B cell (primary cell): ENCODE measurements around the gene TRAF3. TPM values are rescaled to one million over a fixed set of nuclear protein-coding genes. Genes with fewer than 3 reads are reported as not detected.

ENCODE experiments used
- ATAC-seq: fragments of 200-7000 bp; cut with Tn5 transposase; one replicate; pipeline ENCODE4 v1.10.0; 2021; ENCODE audit warnings: low read depth, mild to moderate bottlenecking, moderate number of reproducible peaks, moderate library complexity
- CTCF ChIA-PET: fragments of 350-600 bp; sonication (Branson Sonifier 250); formaldehyde crosslinking; loops from one replicate; lab custom pipeline; 2021; ENCODE audit warnings: antibody characterized with exemption, inconsistent platforms; lab: Charles Lee
- POLR2A ChIA-PET: fragments of 350-600 bp; sonication (Branson Sonifier 250); formaldehyde crosslinking; loops from one replicate; lab custom pipeline; 2021; ENCODE audit warnings: antibody characterized with exemption; lab: Charles Lee
- DNase-seq: peaks from one replicate; pipeline ENCODE4 v3.0.0; 2013
- H2AFZ ChIP-seq: 2 replicates; pipeline ENCODE4 v1.6.1; 2012; ENCODE audit warnings: mild to moderate bottlenecking, low read depth, low read length; ENCODE audit not compliant: insufficient read depth, poor library complexity, severe bottlenecking
- H3K27ac ChIP-seq, 2 donors: 1 replicate in 1 of 2; 2 replicates in 1 of 2; pipeline ENCODE4 v1.5.1; 2012 to 2013; ENCODE audit warnings: low read length in 2 of 2, mild to moderate bottlenecking in 2 of 2, moderate library complexity in 1 of 2
- H3K27me3 ChIP-seq, 4 experiments: fragments of 200-600 bp in 1 of 4; sonication (generic) in 1 of 4; replicated peaks in 1 of 4; 1 replicate in 2 of 4; 2 replicates in 2 of 4; pipeline versions ENCODE4 v1.6.1 to v1.7.0; 2013 to 2016; ENCODE audit warnings: low read length in 3 of 4, mild to moderate bottlenecking in 2 of 4, mixed read lengths in 1 of 4, moderate library complexity in 1 of 4; ENCODE audit not compliant: insufficient read depth in 4 of 4, control insufficient read depth in 3 of 4; ENCODE audit errors: control extremely low read depth in 1 of 4
- H3K36me3 ChIP-seq, 2 experiments: replicated peaks in 1 of 2; 1 replicate in 1 of 2; 2 replicates in 1 of 2; pipeline versions ENCODE4 v1.6.1 to v1.7.1; 2013; ENCODE audit warnings: low read length in 1 of 2; ENCODE audit not compliant: insufficient read depth in 2 of 2, control insufficient read depth in 1 of 2; ENCODE audit errors: control extremely low read depth in 1 of 2, extremely low read depth in 1 of 2
- H3K4me1 ChIP-seq, 2 donors: fragments of 200-600 bp in 1 of 2; sonication (generic) in 1 of 2; 1 replicate in 1 of 2; 2 replicates in 1 of 2; pipeline versions ENCODE4 v1.5.1 to v1.6.1; 2013 to 2017; ENCODE audit warnings: low read length in 2 of 2; ENCODE audit not compliant: control insufficient read depth in 2 of 2, insufficient read depth in 2 of 2
- H3K4me2 ChIP-seq: replicated peaks from 2 replicates; pipeline ENCODE3; 2012; ENCODE audit warnings: mild to moderate bottlenecking, low read depth, low read length; ENCODE audit not compliant: poor library complexity, severe bottlenecking
- H3K4me3 ChIP-seq, 5 experiments: fragments of 200-600 bp in 1 of 5; sonication (generic) in 1 of 5; 1 replicate in 3 of 5; 2 replicates in 2 of 5; pipeline versions ENCODE4 v1.5.1 to v1.7.0; 2011 to 2016; ENCODE audit warnings: low read length in 4 of 5, mild to moderate bottlenecking in 4 of 5, low read depth in 2 of 5, control low read depth in 1 of 5, moderate library complexity in 1 of 5; ENCODE audit not compliant: insufficient read depth in 1 of 5; ENCODE audit errors: control extremely low read depth in 1 of 5, extremely low read depth in 1 of 5
- H3K79me2 ChIP-seq: fragments of 200-600 bp; sonication (generic); one replicate; pipeline ENCODE4 v1.6.0; 2016; ENCODE audit warnings: low read length; ENCODE audit not compliant: control insufficient read depth, insufficient read depth
- H3K9ac ChIP-seq: fragments of 200-600 bp; sonication (generic); 2 replicates; pipeline ENCODE4 v1.6.1; 2017; ENCODE audit warnings: mild to moderate bottlenecking, low read length, moderate library complexity
- H3K9me3 ChIP-seq, 3 donors: one replicate each; pipeline versions ENCODE4 v1.6.1 to v1.7.1; 2013; ENCODE audit warnings: low read length in 2 of 3; ENCODE audit not compliant: control insufficient read depth in 2 of 3, insufficient read depth in 1 of 3; ENCODE audit errors: control extremely low read depth in 1 of 3
- H4K20me1 ChIP-seq: 2 replicates; pipeline ENCODE4 v1.6.0; 2012; ENCODE audit warnings: mild to moderate bottlenecking, low read length; ENCODE audit not compliant: insufficient read depth, control insufficient read depth, poor library complexity, severe bottlenecking
- H3K27ac Mint-ChIP-seq: one replicate; pipeline ENCODE4 v1.8.0; 2021; ENCODE audit warnings: mixed read lengths
- H3K27me3 Mint-ChIP-seq: one replicate; pipeline ENCODE4 v1.8.0; 2021; ENCODE audit warnings: mixed read lengths
- H3K4me1 Mint-ChIP-seq: one replicate; pipeline ENCODE4 v1.8.0; 2021; ENCODE audit warnings: mixed read lengths
- H3K4me3 Mint-ChIP-seq: one replicate; pipeline ENCODE4 v1.8.0; 2021; ENCODE audit warnings: mixed read lengths
- H3K9me3 Mint-ChIP-seq: one replicate; pipeline ENCODE4 v1.8.0; 2022; ENCODE audit warnings: mixed read lengths; ENCODE audit not compliant: insufficient read depth
- EZH2 ChIP-seq: IDR thresholded peaks from 2 replicates; pipeline ENCODE4 v1.6.1; 2012; ENCODE audit warnings: borderline replicate concordance, low read depth, mild to moderate bottlenecking, moderate library complexity, low read length; ENCODE audit not compliant: insufficient read depth, poor library complexity, severe bottlenecking
- WGBS: methylation state at CpG from one replicate; pipeline ENCODE4 v1.1.5; 2013; ENCODE audit warnings: missing lambda C conversion rate; ENCODE audit not compliant: insufficient coverage; 5-methylcytosine and 5-hydroxymethylcytosine counted together
- intact Hi-C: fragments of 100-400 bp; cut with micrococcal nuclease; formaldehyde crosslinking; loops from one replicate; pipeline ENCODE4 v1.10.0; 2022
- polyA plus RNA-seq: library from polyadenylated mRNA; depleted of rRNA; stranded (reverse); fragments of >200 nt; gene quantifications from 2 replicates; pipeline ENCODE4 v1.2.3, GENCODE V29; 2012
- total RNA-seq, 2 donors: library from RNA; stranded (reverse); fragments of 120-200 nt in 1 of 2; gene quantifications; 1 replicate in 1 of 2; 2 replicates in 1 of 2; pipeline versions ENCODE4 v1.2.3 to v1.2.4, GENCODE V29; 2013 to 2022
- TF ChIP-seq, protein P1 (sequence below): fragments of 200-600 bp; IDR thresholded peaks from one replicate; pipeline ENCODE4 v1.8.0; 2022; ENCODE audit warnings: antibody characterized with exemption, mild to moderate bottlenecking

The TRAF3 gene
- total and polyA plus RNA-seq, 2 donors (not counting 1 experiment from before 2014, with no cell fraction given) = 42.8 to 89.8 TPM

DNA sequence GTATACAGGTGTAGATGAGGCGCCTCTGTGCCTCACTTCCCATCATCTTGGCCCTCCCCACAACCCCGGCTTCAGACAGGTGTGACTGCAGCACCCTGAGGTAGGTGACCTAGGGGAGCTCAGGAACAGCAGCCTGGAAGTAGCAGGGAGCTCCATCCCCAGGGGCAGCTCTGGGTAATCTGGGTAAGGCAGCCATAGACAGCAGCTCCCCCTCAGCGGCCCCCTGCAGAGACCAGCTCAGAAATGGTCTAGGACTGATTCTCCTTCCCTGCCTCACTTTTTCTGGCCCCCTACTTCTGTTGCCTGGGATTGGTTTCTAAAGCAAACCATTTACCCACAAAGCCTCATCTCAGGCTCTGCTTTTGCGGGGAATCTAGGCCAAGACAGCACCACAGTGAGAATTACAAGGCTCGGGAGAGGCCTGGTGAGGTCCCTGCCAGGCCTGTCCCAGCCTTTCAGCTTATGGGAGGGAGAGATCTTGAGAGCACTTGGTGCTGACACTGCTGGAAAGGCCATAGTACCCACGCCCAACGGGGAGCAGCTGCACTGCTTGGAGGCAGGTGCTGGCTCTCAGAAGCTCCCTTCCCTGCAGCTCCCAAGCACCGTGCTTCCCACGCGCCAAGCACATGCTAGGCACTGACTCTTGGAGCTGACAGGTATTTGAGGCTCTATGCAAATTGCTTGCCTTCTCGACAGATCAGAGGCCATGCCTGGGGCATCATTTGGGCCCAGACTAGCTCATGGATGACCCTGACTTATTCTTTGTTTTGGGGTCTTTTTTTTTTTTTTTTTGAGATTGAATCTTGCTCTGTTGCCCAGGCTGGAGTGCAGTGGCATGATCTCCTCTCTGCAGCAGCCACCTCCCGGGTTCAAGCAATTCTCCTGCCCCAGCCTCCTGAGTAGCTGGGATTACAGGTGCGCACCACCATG, 45.1 kb upstream of the TRAF3 start:
- ATAC-seq (no peak), DNase-seq (no peak)
- Histone ChIP-seq H3K4me1 (no peaks in the 10 kb centered on the region), H3K9ac (no peak overlapping the region), H3K4me3 (no peak overlapping the region), H3K4me2 (no peak overlapping the region), H3K27ac (no peak overlapping the region), H3K79me2 (no peaks in the 10 kb centered on the region), H2AFZ (no peak overlapping the region), H3K27me3 (no peaks in the 10 kb centered on the region), H3K36me3 (peaks cover 1 to 25% of the 10 kb centered on the region in 2 experiments), H4K20me1 (no peaks in the 10 kb centered on the region), H3K9me3 (no peaks in the 10 kb centered on the region)
- Mint-ChIP-seq H3K4me1 (no peaks in the 10 kb centered on the region), H3K27me3 (no peaks in the 10 kb centered on the region), H3K27ac (no peak overlapping the region), H3K4me3 (no peak overlapping the region), H3K9me3 (no peaks in the 10 kb centered on the region)
- POLR2A ChIA-PET = interaction anchor here (0.6 to 0.7 kb wide), 2 partner anchors 36 to 188 kb away, joined by 3 to 5 read pairs; no protein-coding TSS in a partner anchor
- TF ChIP-seq EZH2 = no peak
- TF ChIP-seq, protein P1, sequence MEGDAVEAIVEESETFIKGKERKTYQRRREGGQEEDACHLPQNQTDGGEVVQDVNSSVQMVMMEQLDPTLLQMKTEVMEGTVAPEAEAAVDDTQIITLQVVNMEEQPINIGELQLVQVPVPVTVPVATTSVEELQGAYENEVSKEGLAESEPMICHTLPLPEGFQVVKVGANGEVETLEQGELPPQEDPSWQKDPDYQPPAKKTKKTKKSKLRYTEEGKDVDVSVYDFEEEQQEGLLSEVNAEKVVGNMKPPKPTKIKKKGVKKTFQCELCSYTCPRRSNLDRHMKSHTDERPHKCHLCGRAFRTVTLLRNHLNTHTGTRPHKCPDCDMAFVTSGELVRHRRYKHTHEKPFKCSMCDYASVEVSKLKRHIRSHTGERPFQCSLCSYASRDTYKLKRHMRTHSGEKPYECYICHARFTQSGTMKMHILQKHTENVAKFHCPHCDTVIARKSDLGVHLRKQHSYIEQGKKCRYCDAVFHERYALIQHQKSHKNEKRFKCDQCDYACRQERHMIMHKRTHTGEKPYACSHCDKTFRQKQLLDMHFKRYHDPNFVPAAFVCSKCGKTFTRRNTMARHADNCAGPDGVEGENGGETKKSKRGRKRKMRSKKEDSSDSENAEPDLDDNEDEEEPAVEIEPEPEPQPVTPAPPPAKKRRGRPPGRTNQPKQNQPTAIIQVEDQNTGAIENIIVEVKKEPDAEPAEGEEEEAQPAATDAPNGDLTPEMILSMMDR = no peak
- CTCF ChIA-PET = no interaction called here
- intact Hi-C loops = no loop called here
- 92% methylated on average over 10 of the region's 13 CpGs for WGBS

GRCh38 chr14:102732924-102733323, 44.3 kb upstream of the TRAF3 start:
- H3K4me2 ChIP-seq = no peak overlapping the region
- ChIA-PET POLR2A (no interaction called here), CTCF (no interaction called here)
- H3K4me3 ChIP-seq = no peak overlapping the region
- no peak for DNase-seq
- Mint-ChIP-seq H3K27ac (no peak overlapping the region), H3K9me3 (no peaks in the 10 kb centered on the region), H3K4me3 (no peak overlapping the region), H3K27me3 (no peaks in the 10 kb centered on the region), H3K4me1 (no peaks in the 10 kb centered on the region)
- no peak overlapping the region for H2AFZ ChIP-seq
- ATAC-seq = no peak
- intact Hi-C loops = no loop called here
- H3K27me3 ChIP-seq = no peaks in the 10 kb centered on the region
- no peak overlapping the region for H3K27ac ChIP-seq
- 100% methylated on average over 10 of the region's 10 CpGs for WGBS
- no peak for TF ChIP-seq EZH2
- TF ChIP-seq, protein P1 = no peak
- peaks cover 0 to 17% of the 10 kb centered on the region in 2 experiments for H3K36me3 ChIP-seq
- no peaks in the 10 kb centered on the region for H3K4me1 ChIP-seq
- H3K9ac ChIP-seq = no peak overlapping the region
- no peaks in the 10 kb centered on the region for H3K79me2 ChIP-seq
- no peaks in the 10 kb centered on the region for H4K20me1 ChIP-seq
- H3K9me3 ChIP-seq = no peaks in the 10 kb centered on the region
